Dendritic cell treated with granulocyte-macrophage colony-stimulating factor and Interleukin-4, amounts not matched to agents 40 ng/mL and 50 ng/mL, for 4 days (primary cell): Measurements from ENCODE around the gene HERC3.

Experiments used
- H3K27ac Mint-ChIP-seq: one replicate; pipeline ENCODE4 v1.8.0; 2022; ENCODE audit warnings: mild to moderate bottlenecking, mixed read lengths
- H3K27me3 Mint-ChIP-seq: one replicate; pipeline ENCODE4 v1.8.0; 2022; ENCODE audit warnings: mild to moderate bottlenecking, mixed read lengths
- H3K36me3 Mint-ChIP-seq: one replicate; pipeline ENCODE4 v1.8.0; 2022; ENCODE audit warnings: low read depth, mixed read lengths
- H3K4me1 Mint-ChIP-seq: one replicate; pipeline ENCODE4 v1.8.0; 2022; ENCODE audit warnings: low read depth, mixed read lengths
- H3K4me3 Mint-ChIP-seq: one replicate; pipeline ENCODE4 v1.8.0; 2022; ENCODE audit warnings: mild to moderate bottlenecking, moderate library complexity, mixed read lengths
- H3K9me3 Mint-ChIP-seq: one replicate; pipeline ENCODE4 v1.8.0; 2022; ENCODE audit warnings: mixed read lengths
- intact Hi-C: fragments of 100-400 bp; cut with micrococcal nuclease; formaldehyde crosslinking; loops from one replicate; pipeline ENCODE4 v1.15.0; 2022

The HERC3 gene

GRCh38 chr4:88697588-88698329 is 105.5 kb downstream of the HERC3 start, which contains the start of gene NAP1L5:
Gene NAP1L5, minus strand, starts transcription at chr4:88697829. Its CDS starts 75 bp downstream, at chr4:88697754.
- H3K4me1 Mint-ChIP-seq: peaks cover 14% of the 10 kb centered on the region
- H3K36me3 Mint-ChIP-seq: peaks cover 56% of the 10 kb centered on the region
- H3K4me3 Mint-ChIP-seq: peak within 1 kb of the TSS; percentile 82
- H3K27me3 Mint-ChIP-seq: no peaks in the 10 kb centered on the region
- peaks cover 6% of the 10 kb centered on the region for H3K9me3 Mint-ChIP-seq
- H3K27ac Mint-ChIP-seq: peak within 1 kb of the TSS; percentile 70
- intact Hi-C loops: no loop called here

- H3K27me3 Mint-ChIP-seq: no peaks in the 10 kb centered on the region
- intact Hi-C loops: no loop called here
- peaks cover 6% of the 10 kb centered on the region for H3K9me3 Mint-ChIP-seq
- H3K4me3 Mint-ChIP-seq: no peak overlapping the region
- H3K4me1 Mint-ChIP-seq: peaks cover 14% of the 10 kb centered on the region
- H3K36me3 Mint-ChIP-seq: peaks cover 58% of the 10 kb centered on the region
- H3K27ac Mint-ChIP-seq: no peak overlapping the region
Measured at GRCh38 chr4:88698519-88698918, 106.2 kb downstream of the HERC3 start.

GRCh38 chr4:88702782-88703181 is 110.5 kb downstream of the HERC3 start:
- Mint-ChIP-seq H3K4me1 (peaks cover 5% of the 10 kb centered on the region), H3K9me3 (peaks cover 6% of the 10 kb centered on the region), H3K27me3 (no peaks in the 10 kb centered on the region), H3K36me3 (peaks cover 78% of the 10 kb centered on the region), H3K27ac (no peak overlapping the region), H3K4me3 (no peak overlapping the region)
- intact Hi-C loops: no loop called here

- Mint-ChIP-seq H3K27ac (no peak overlapping the region), H3K4me3 (no peak overlapping the region), H3K4me1 (no peaks in the 10 kb centered on the region), H3K9me3 (no peaks in the 10 kb centered on the region), H3K36me3 (peaks cover 86% of the 10 kb centered on the region), H3K27me3 (no peaks in the 10 kb centered on the region)
- intact Hi-C loops: no loop called here
Measured at GRCh38 chr4:88705223-88705622, 112.9 kb downstream of the HERC3 start.

GRCh38 chr4:88705805-88706492 is 113.7 kb downstream of the HERC3 start:
- Mint-ChIP-seq H3K36me3 (peaks cover 88% of the 10 kb centered on the region), H3K27ac (no peak overlapping the region), H3K27me3 (no peaks in the 10 kb centered on the region), H3K9me3 (no peaks in the 10 kb centered on the region), H3K4me3 (no peak overlapping the region), H3K4me1 (no peaks in the 10 kb centered on the region)
- intact Hi-C loops: no loop called here

- intact Hi-C loops: no loop called here
- Mint-ChIP-seq H3K4me1 (no peaks in the 10 kb centered on the region), H3K9me3 (no peaks in the 10 kb centered on the region), H3K36me3 (peaks cover 92% of the 10 kb centered on the region), H3K27me3 (no peaks in the 10 kb centered on the region), H3K4me3 (no peak overlapping the region), H3K27ac (no peak overlapping the region)
Measured at GRCh38 chr4:88706574-88706973, 114.3 kb downstream of the HERC3 start.

- intact Hi-C loops: no loop called here
- H3K9me3 Mint-ChIP-seq: peaks cover 4% of the 10 kb centered on the region
- H3K4me3 Mint-ChIP-seq: no peak overlapping the region
- no peaks in the 10 kb centered on the region for H3K4me1 Mint-ChIP-seq
- H3K27ac Mint-ChIP-seq: no peak overlapping the region
- no peaks in the 10 kb centered on the region for H3K27me3 Mint-ChIP-seq
- H3K36me3 Mint-ChIP-seq: peaks cover 100% of the 10 kb centered on the region
Measured at GRCh38 chr4:88709989-88710388, 117.7 kb downstream of the HERC3 start.

- peaks cover 14% of the 10 kb centered on the region for H3K4me1 Mint-ChIP-seq
- intact Hi-C loops: no loop called here
- H3K27ac Mint-ChIP-seq: no peak overlapping the region
- peaks cover 100% of the 10 kb centered on the region for H3K36me3 Mint-ChIP-seq
- H3K27me3 Mint-ChIP-seq: no peaks in the 10 kb centered on the region
- H3K4me3 Mint-ChIP-seq: no peak overlapping the region
- peaks cover 41% of the 10 kb centered on the region for H3K9me3 Mint-ChIP-seq
Measured at GRCh38 chr4:88713782-88714181, 121.5 kb downstream of the HERC3 start.

- Mint-ChIP-seq H3K27ac (no peak overlapping the region), H3K4me3 (no peak overlapping the region), H3K4me1 (peaks cover 23% of the 10 kb centered on the region), H3K36me3 (peaks cover 100% of the 10 kb centered on the region), H3K27me3 (no peaks in the 10 kb centered on the region), H3K9me3 (peaks cover 48% of the 10 kb centered on the region)
- intact Hi-C loops: no loop called here
Measured at GRCh38 chr4:88718098-88718497, 125.8 kb downstream of the HERC3 start.

GRCh38 chr4:88719381-88719780 is 127.1 kb downstream of the HERC3 start:
- intact Hi-C loops: no loop called here
- H3K27ac Mint-ChIP-seq: peak overlapping the region; percentile 38
- H3K27me3 Mint-ChIP-seq: no peaks in the 10 kb centered on the region
- H3K36me3 Mint-ChIP-seq: peaks cover 97% of the 10 kb centered on the region
- H3K9me3 Mint-ChIP-seq: peaks cover 48% of the 10 kb centered on the region
- H3K4me3 Mint-ChIP-seq: no peak overlapping the region
- peaks cover 23% of the 10 kb centered on the region for H3K4me1 Mint-ChIP-seq

GRCh38 chr4:88720451-88721428 is 128.5 kb downstream of the HERC3 start:
- intact Hi-C loops: no loop called here
- no peaks in the 10 kb centered on the region for H3K27me3 Mint-ChIP-seq
- no peak overlapping the region for H3K27ac Mint-ChIP-seq
- H3K4me3 Mint-ChIP-seq: no peak overlapping the region
- peaks cover 36% of the 10 kb centered on the region for H3K9me3 Mint-ChIP-seq
- H3K4me1 Mint-ChIP-seq: peaks cover 23% of the 10 kb centered on the region
- H3K36me3 Mint-ChIP-seq: peaks cover 94% of the 10 kb centered on the region

- peaks cover 23% of the 10 kb centered on the region for H3K4me1 Mint-ChIP-seq
- intact Hi-C loops: no loop called here
- no peak overlapping the region for H3K27ac Mint-ChIP-seq
- no peak overlapping the region for H3K4me3 Mint-ChIP-seq
- no peaks in the 10 kb centered on the region for H3K27me3 Mint-ChIP-seq
- peaks cover 20% of the 10 kb centered on the region for H3K9me3 Mint-ChIP-seq
- H3K36me3 Mint-ChIP-seq: peaks cover 87% of the 10 kb centered on the region
Measured at GRCh38 chr4:88722276-88722780, 130.0 kb downstream of the HERC3 start.

- no peak overlapping the region for H3K27ac Mint-ChIP-seq
- H3K4me1 Mint-ChIP-seq: peaks cover 19% of the 10 kb centered on the region
- peaks cover 87% of the 10 kb centered on the region for H3K36me3 Mint-ChIP-seq
- peaks cover 15% of the 10 kb centered on the region for H3K9me3 Mint-ChIP-seq
- no peaks in the 10 kb centered on the region for H3K27me3 Mint-ChIP-seq
- intact Hi-C loops: no loop called here
- no peak overlapping the region for H3K4me3 Mint-ChIP-seq
Measured at GRCh38 chr4:88722828-88723227, 130.5 kb downstream of the HERC3 start.
